ENCODE results near the gene ATL1. TPM values are rescaled to one million over a fixed set of nuclear protein-coding genes. Genes with fewer than 3 reads are reported as not detected.

Gene ATL1
- total and polyA plus RNA-seq, 2 of the 8 experiments (the other 6 are each of a cell fraction or from before 2014, with no cell fraction given) = 4.0 to 5.9 TPM

- no peak overlapping the region for H3K56ac ChIP-seq (replicated peaks; ENCODE audit: insufficient read length, low read depth, low read length)
- no peak overlapping the region for H4K91ac ChIP-seq (replicated peaks; ENCODE audit: insufficient read length, low read length)
- H2BK120ac ChIP-seq (replicated peaks; ENCODE audit: low read depth, low read length) = no peak overlapping the region
- H3K4me2 ChIP-seq (ENCODE audit: insufficient read depth in 1 of 2, low read depth in 2 of 2, low read length in 2 of 2) = no peak overlapping the region
- H3K23me2 ChIP-seq (ENCODE audit: low read depth, low read length) = peaks cover 4% of the 10 kb centered on the region; the same call in 1 of the 2 replicates
- no peak overlapping the region for H2BK12ac ChIP-seq (ENCODE audit: low read depth, low read length)
- no peak for DNase-seq (ENCODE audit: low read depth in 1 of 2, low spot score in 2 of 2)
- no peak overlapping the region for H2AK5ac ChIP-seq (ENCODE audit: low read depth, low read length)
- H3K23ac ChIP-seq (ENCODE audit: insufficient read length) = no peak overlapping the region
- peaks cover 0 to 77% of the 10 kb centered on the region in 2 experiments; a peak in 3 of 4 replicates for H3K79me2 ChIP-seq (ENCODE audit: control insufficient read depth in 1 of 2, insufficient read depth in 2 of 2, low read length in 2 of 2)
- no peak overlapping the region for H4K5ac ChIP-seq (ENCODE audit: insufficient read length, low read depth, low read length)
- WGBS, 2 experiments (ENCODE audit: extremely low coverage in 1 of 2, insufficient coverage in 1 of 2, insufficient read length in 1 of 2, insufficient replicate concordance in 2 of 2, low coverage in 1 of 2, low lambda C conversion rate in 2 of 2, missing lambda C conversion rate in 1 of 2) = 94% methylated on average over 4 of the region's 4 CpGs; no CpG with 5 or more reads in 1 of the 2 experiments
- H3K18ac ChIP-seq (ENCODE audit: extremely low read depth, low read length) = no peak overlapping the region
- TF ChIP-seq CTBP2 (IDR thresholded peaks at IDR 0.05; ENCODE audit: borderline replicate concordance, insufficient read depth, insufficient read length, low read length) (no peak), NRF1 (IDR thresholded peaks at IDR 0.05; ENCODE audit: low read depth, low read length) (no peak)
- no peak overlapping the region for H3K4me3 ChIP-seq (ENCODE audit: extremely low read depth in 1 of 4, insufficient read depth in 2 of 4, low read depth in 3 of 4, low read length in 4 of 4)
- no peaks in the 10 kb centered on the region for H3K27me3 ChIP-seq (replicated peaks in 1 of 4; ENCODE audit: control insufficient read depth in 3 of 4, extremely low read depth in 1 of 4, insufficient read depth in 3 of 4, low read length in 3 of 4)
- ChIA-PET POLR2A (ENCODE audit: partially characterized antibody) (no interaction called here), CTCF (ENCODE audit: partially characterized antibody) (no interaction called here)
- H3K4ac ChIP-seq (replicated peaks; ENCODE audit: insufficient read length, low read depth, low read length) = no peak overlapping the region
- H3K79me1 ChIP-seq (ENCODE audit: low read depth, low read length) = no peaks in the 10 kb centered on the region
- H3K27ac ChIP-seq (ENCODE audit: low read depth, low read length) = no peak overlapping the region
- peaks cover 0 to 4% of the 10 kb centered on the region in 2 experiments for H4K20me1 ChIP-seq (replicated peaks in 1 of 2; ENCODE audit: control insufficient read depth in 1 of 2, insufficient read depth in 2 of 2, low read length in 2 of 2)
- H3K14ac ChIP-seq (ENCODE audit: insufficient read length) = no peak overlapping the region
- H2BK5ac ChIP-seq (ENCODE audit: low read depth, low read length) = no peak overlapping the region
- no peak overlapping the region for H2BK15ac ChIP-seq (ENCODE audit: low read length)
- no peak overlapping the region for H3K9ac ChIP-seq (replicated peaks in 1 of 4; ENCODE audit: extremely low read depth in 1 of 4, low read depth in 3 of 4, low read length in 3 of 4)
- H3K9me3 ChIP-seq (ENCODE audit: insufficient read depth in 2 of 2, low read depth in 1 of 2, low read length in 1 of 2) = no peaks in the 10 kb centered on the region
- H3K36me3 ChIP-seq (ENCODE audit: control insufficient read depth in 2 of 4, insufficient read depth in 4 of 4, low read length in 3 of 4) = no peaks in the 10 kb centered on the region
- no peak overlapping the region for H2AFZ ChIP-seq (ENCODE audit: low read length)
- no peak overlapping the region for H4K8ac ChIP-seq (ENCODE audit: extremely low read depth, insufficient read depth, low read length)
- no peaks in the 10 kb centered on the region for H3K4me1 ChIP-seq (replicated peaks in 1 of 4; ENCODE audit: control insufficient read depth in 3 of 4, insufficient read depth in 4 of 4, low read length in 3 of 4)
- FAIRE-seq = no peak
- H2BK20ac ChIP-seq (ENCODE audit: low read length) = no peak overlapping the region
Measured at GRCh38 chr14:50512463-50512862, 47.5 kb upstream of the ATL1 start.

All from H1 (cell line).